Omental fat pad (tissue), 4 donors: Measurements from ENCODE around the gene ETV3L. TPM values are rescaled to one million over a fixed set of nuclear protein-coding genes. Genes with fewer than 3 reads are reported as not detected.

Experiments
- ATAC-seq: fragments of 150-250 bp; one replicate; pipeline ENCODE4 v1.9.1; 2016; ENCODE audit warnings: mild to moderate bottlenecking, moderate library complexity; ENCODE audit not compliant: low FRiP score
- DNase-seq: peaks from one replicate; pipeline ENCODE4 v3.0.0-alpha.2; 2019; ENCODE audit warnings: low spot score
- CTCF ChIP-seq, 3 donors: fragments of 450-650 bp; IDR thresholded peaks; one replicate each; pipeline ENCODE4 v1.5.1; 2016 to 2017; ENCODE audit warnings: antibody characterized with exemption in 3 of 3, mild to moderate bottlenecking in 3 of 3, moderate library complexity in 2 of 3
- total RNA-seq, 4 donors: library from RNA; depleted of rRNA; stranded (reverse); fragments of >200 nt; gene quantifications; one replicate each; pipeline ENCODE4 v1.1.0, GENCODE V29; 2016

Gene ETV3L
- total RNA-seq, 4 donors from 2014 or later = not detected

GRCh38 chr1:157098519-157098918, 1.1 kb downstream of the ETV3L start:
- no peak for DNase-seq
- ATAC-seq = no peak
- TF ChIP-seq CTCF (IDR thresholded peaks at IDR 0.05) = no peak

DNA sequence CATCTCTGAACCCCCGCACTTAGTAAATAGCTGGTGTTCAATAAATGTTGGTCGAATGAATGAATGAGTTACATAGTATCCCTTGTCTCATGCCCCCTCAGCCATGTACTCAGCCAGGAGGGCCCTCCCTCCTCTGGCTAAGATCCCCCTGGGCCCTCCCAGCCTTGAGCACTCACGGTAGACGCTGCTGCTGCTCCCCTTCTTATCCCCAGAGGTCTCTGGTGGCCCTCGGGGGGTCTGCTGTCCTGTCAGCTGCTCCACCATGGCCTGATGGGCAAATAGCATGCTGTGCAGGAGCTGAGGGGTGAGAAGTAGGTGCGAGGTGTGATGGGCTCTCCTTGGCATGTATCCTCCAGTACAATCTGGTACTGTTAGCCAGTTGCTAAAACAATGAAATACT, 1.9 kb downstream of the ETV3L start:
- no peak for TF ChIP-seq CTCF (IDR thresholded peaks at IDR 0.05)
- ATAC-seq (no peak), DNase-seq (no peak)

- ATAC-seq (no peak), DNase-seq (no peak)
Measured at GRCh38 chr1:157096881-157097280, 2.7 kb downstream of the ETV3L start.

DNA sequence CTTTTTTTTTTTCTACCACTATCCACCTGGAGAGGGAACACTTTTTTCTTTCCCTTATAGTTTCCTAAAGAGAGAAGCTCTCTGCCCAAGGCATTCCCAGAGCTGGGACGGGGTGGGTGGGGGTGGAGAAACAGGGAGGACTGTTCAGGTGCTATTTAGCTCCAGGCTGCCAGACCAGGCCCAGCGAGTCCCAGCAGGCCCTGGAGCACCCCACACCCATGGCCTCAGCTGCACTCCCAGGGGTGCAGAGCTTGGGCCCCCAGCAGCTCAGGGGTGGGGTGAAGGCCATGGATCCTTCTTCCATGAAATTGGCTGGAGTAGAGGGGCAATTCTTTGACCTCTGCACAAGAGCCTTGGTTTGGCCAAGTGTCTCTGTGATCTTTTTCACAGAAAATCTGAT, 4.1 kb downstream of the ETV3L start:
- ATAC-seq (no peak), DNase-seq (no peak)

More at GRCh38 chr1:157096881-157097280, 2.7 kb downstream of the ETV3L start:
- TF ChIP-seq CTCF (IDR thresholded peaks at IDR 0.05) = no peak

DNA sequence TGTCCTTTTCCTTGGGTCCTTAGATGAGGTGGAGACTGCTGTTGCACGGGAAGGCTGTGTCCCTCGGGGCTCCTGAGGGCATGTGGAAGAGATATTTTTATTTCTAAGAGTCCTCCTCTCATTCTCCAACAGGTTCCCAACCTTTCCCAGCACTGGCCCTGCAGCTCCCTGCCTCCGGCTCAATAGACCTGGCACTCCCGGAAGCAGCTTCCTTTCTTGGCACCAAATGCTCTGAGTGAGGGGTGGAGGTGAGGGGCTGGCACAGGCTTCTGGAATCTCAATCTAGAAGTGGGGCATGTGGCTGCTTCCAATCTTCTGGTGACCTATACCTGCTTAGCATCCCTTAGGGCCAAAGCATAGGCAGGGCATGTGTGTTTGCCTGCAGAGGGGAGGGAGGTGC, 4.5 kb downstream of the ETV3L start:
- no peak for TF ChIP-seq CTCF (IDR thresholded peaks at IDR 0.05)
- ATAC-seq (no peak), DNase-seq (no peak)

More for the DNA sequence above, 4.1 kb downstream of the ETV3L start:
- no peak for TF ChIP-seq CTCF (IDR thresholded peaks at IDR 0.05)

DNA sequence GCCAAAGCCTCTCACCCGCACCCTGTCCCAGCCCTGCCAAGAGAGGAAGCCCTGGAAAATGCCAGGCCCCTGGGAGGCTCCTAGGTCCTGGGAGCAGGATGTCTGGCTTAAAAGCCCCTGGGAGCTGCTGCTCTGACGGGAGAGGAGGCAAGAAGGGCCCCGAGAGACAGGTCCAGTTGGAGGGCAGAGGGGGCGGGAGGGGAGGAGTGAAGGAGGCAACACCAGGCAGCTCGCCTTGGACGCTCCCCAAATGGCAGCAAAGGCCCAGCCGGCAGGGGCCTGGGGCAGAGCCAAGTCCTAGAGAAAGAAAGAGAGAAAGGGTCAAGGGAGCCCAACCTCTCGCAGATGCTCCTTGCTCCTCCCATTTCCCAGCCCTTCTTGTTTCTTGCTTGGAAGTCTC, 6.8 kb downstream of the ETV3L start:
- ATAC-seq (peak; percentile 29), DNase-seq (no peak)
- TF ChIP-seq CTCF (IDR thresholded peaks at IDR 0.05) = no peak

DNA sequence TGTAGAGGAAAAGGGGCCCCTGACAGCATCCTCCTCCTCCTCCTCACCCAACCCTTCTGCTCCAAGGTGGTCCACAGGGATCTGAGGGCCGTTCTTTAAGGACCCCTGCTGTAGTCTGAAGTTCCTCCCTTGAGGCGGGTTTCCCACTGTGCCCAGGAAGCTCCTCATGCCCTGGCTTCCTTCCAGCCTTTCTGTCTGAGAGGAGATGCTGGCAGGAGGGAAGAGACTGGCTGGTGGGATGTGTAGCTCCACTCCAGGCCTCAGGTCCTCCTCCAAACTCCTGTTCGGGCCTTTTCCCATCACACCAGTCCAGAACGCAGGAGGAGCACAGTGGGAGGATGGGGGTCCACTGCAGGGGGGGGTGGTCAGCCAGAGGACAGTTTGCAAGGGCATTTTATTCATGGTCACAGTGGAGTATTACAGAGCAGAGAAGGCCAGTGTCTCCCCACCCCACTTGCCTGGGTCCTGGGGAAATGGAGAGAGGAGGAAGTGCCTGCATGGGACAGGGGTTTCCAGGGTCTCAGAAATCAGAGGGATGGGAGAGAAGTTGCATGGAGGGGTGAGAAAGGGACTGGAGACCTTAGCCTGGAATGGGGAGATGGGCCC, 7.8 kb downstream of the ETV3L start:
- no peak for DNase-seq
- no peak for ATAC-seq
- TF ChIP-seq CTCF (IDR thresholded peaks at IDR 0.05) = no peak
